ENCODE measurements around the gene TMC2.

Gene TMC2

DNA sequence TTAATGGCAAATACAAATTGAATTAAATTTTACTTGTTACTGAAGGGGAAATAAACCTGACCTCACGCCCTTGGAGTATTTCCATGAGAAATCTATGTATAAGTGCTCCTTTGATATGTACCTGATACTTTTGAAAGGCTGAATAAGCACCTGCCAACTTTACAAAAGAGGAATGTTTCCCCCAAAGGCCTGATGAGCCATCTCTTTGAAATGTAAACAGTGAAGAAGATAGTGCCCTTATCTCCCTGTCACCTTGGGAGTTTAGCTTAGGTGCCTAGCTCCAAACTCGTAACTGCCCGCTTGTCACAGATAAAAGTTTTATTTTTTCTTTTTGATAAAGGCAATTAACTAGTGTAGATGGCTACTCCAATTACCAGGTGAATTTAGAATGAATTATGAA is 26.6 kb upstream of the TMC2 start:
- H3K4me3 ChIP-seq (ENCODE audit: low read depth, low read length) = no peak overlapping the region
- DNase-seq (ENCODE audit: low read depth) = no peak
- TF ChIP-seq CTCF (conservative IDR thresholded peaks at IDR 0.05; ENCODE audit: low read depth, low read length) = no peak

- no peak overlapping the region for H3K4me3 ChIP-seq (ENCODE audit: low read depth, low read length)
- peak; percentile 28 for DNase-seq (ENCODE audit: low read depth)
- TF ChIP-seq CTCF (conservative IDR thresholded peaks at IDR 0.05; ENCODE audit: low read depth, low read length) = no peak
These were observed 21.2 kb upstream of the TMC2 start for GRCh38 chr20:2515203-2515602.

DNA sequence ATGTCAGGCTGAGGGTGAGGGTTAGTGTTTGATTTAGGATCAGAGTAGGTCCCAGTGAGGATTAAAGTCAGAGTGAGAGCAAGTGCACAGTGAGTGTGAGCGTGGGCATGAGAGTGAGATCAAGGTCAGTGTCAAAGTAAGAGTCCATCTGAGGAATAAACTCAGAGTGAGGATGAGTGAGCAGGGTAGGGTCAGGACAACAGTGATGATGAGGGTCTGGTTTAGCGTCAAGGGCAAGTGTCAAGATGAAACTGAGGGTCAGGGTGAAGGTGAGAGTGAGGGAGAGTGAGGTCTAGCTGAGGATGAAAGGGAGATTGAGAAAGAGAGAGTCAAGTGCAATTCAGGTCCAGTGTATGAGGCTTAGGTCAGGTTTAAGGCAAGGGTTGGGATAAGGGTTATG is 20.0 kb upstream of the TMC2 start:
- DNase-seq (ENCODE audit: low read depth) = no peak
- no peak for TF ChIP-seq CTCF (conservative IDR thresholded peaks at IDR 0.05; ENCODE audit: low read depth, low read length)
- no peak overlapping the region for H3K4me3 ChIP-seq (ENCODE audit: low read depth, low read length)

GRCh38 chr20:2518096-2518495 is 18.3 kb upstream of the TMC2 start:
- DNase-seq (ENCODE audit: low read depth) = no peak
- no peak overlapping the region for H3K4me3 ChIP-seq (ENCODE audit: low read depth, low read length)

DNA sequence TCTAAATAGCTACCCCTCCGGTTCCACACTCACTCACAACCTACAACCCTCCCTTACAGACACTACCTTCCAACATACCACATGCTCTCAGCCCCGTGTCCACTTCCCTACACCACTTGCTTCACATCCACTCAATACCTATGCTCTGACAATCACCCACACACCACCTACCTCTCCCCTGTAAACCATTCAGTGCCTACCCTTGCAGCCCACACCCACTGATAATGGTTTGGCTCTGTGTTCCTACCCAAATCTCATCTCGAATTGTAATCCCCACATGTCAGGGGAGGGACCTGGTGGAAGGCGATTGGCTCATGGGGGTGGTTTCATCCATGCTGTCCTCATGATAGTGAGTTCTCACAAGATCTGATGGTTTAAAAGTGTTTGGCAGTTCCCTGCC is 17.8 kb upstream of the TMC2 start:
- DNase-seq (ENCODE audit: low read depth) = no peak
- no peak for TF ChIP-seq CTCF (conservative IDR thresholded peaks at IDR 0.05; ENCODE audit: low read depth, low read length)
- no peak overlapping the region for H3K4me3 ChIP-seq (ENCODE audit: low read depth, low read length)

More at GRCh38 chr20:2518096-2518495, 18.3 kb upstream of the TMC2 start:
- TF ChIP-seq CTCF (conservative IDR thresholded peaks at IDR 0.05; ENCODE audit: low read depth, low read length) = no peak

DNA sequence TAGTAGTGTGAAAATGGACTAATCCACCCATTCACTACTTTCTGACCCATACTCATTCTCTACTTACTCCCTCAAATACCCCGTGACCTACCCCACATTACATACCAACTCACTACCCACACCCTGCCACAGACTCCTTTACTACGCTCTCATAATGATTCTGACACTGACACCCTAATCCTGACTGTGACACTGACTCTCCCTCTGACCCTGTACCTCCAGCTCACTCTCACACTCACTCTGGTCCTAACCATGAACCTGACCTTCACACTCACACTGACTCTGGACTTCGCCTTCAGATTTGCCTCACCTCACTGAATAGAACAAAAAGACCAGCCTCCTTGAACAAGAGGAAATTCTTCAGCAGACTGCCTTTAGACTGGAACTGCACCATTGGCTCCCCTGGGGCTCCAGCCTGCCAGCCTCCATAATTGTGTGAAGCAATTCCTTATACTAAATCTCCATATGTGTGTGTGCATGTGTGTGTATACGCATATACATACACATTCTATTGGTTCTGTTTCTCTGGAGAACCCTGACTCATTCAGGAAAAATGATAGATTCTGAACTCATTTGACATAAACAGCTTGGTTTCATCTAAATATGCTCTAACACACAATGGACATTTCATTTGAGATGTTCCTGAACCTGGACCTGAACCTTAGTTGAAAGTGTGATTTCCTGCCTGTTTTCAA is 17.1 kb upstream of the TMC2 start:
- H3K4me3 ChIP-seq (ENCODE audit: low read depth, low read length) = no peak overlapping the region
- no peak for TF ChIP-seq CTCF (conservative IDR thresholded peaks at IDR 0.05; ENCODE audit: low read depth, low read length)
- peak; percentile 80 for DNase-seq (ENCODE audit: low read depth)

DNA sequence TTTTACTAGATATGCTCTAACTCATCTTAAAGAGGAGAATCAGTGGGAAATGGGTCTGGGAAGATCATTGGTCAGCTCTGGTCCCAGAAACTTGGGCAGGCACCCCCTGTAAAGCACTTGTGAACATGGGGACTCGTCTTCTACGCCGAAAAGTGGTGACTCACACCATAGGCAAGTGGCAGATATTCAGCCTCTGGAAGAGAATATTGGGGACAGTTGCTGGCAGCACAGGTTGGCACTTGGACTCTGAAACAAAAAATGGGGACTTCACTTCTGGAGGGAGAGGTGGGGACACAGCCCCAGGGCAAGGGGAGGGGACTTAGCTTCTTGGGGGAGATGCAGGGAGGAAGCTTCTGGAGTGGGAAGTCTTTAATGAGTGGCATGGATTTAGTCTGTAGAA is 15.8 kb upstream of the TMC2 start:
- DNase-seq (ENCODE audit: low read depth) = no peak
- TF ChIP-seq CTCF (conservative IDR thresholded peaks at IDR 0.05; ENCODE audit: low read depth, low read length) = peak; percentile 1
- no peak overlapping the region for H3K4me3 ChIP-seq (ENCODE audit: low read depth, low read length)

Measured in choroid plexus epithelial cell (primary cell).